IMR-90 (cell line): ENCODE results near the gene KRT76. TPM values are rescaled to one million over a fixed set of nuclear protein-coding genes. Genes with fewer than 3 reads are reported as not detected.

Experiments
- ATAC-seq: fragments of 200-7000 bp; cut with Tn5 transposase; 2 replicates; pipeline ENCODE4 v1.9.1; 2020; ENCODE audit warnings: low read depth, mild to moderate bottlenecking, moderate library complexity
- BruUV-seq: library from RNA; stranded (reverse); fragments of 400-500 nt; replicated peaks from 2 replicates; lab custom pipeline; 2021; lab: Mats Ljungman, UMichigan
- CTCF ChIA-PET: fragments of 300-600 bp; formaldehyde crosslinking; extraction: SDS; loops from one replicate; lab custom pipeline; 2021; ENCODE audit warnings: antibody characterized with exemption; lab: Yijun Ruan, JAX
- POLR2A ChIA-PET: fragments of 300-600 bp; sonication (Branson Sonifier 250); formaldehyde crosslinking; loops from one replicate; lab custom pipeline; 2022; ENCODE audit warnings: antibody characterized with exemption; ENCODE audit not compliant: unreplicated experiment; lab: Charles Lee
- DNase-seq: peaks from one replicate; pipeline ENCODE4 v3.0.0; 2013
- H2AFZ ChIP-seq: replicated peaks from 2 replicates; pipeline ENCODE3; 2013; ENCODE audit warnings: low read length, mild to moderate bottlenecking; ENCODE audit not compliant: poor library complexity
- H2AK5ac ChIP-seq: 2 replicates; pipeline ENCODE4 v1.6.1; 2013; ENCODE audit warnings: low read depth, low read length, inconsistent platforms
- H2AK9ac ChIP-seq: replicated peaks from 2 replicates; pipeline ENCODE3; 2013; ENCODE audit warnings: mild to moderate bottlenecking, low read depth, low read length, moderate library complexity; ENCODE audit not compliant: poor library complexity
- H2BK120ac ChIP-seq: 2 replicates; pipeline ENCODE4 v1.6.1; 2013; ENCODE audit warnings: low read depth, low read length, inconsistent platforms
- H2BK15ac ChIP-seq: 3 replicates; pipeline ENCODE4 v1.6.1; 2013; ENCODE audit warnings: low read depth, low read length, inconsistent platforms
- H2BK20ac ChIP-seq: 2 replicates; pipeline ENCODE4 v1.6.1; 2013; ENCODE audit warnings: low read depth, mild to moderate bottlenecking, inconsistent platforms, low read length, moderate library complexity
- H2BK5ac ChIP-seq: 2 replicates; pipeline ENCODE4 v1.6.1; 2013; ENCODE audit warnings: mild to moderate bottlenecking, low read depth, low read length, inconsistent platforms; ENCODE audit not compliant: poor library complexity, severe bottlenecking
- H3K14ac ChIP-seq: replicated peaks from 2 replicates; pipeline ENCODE4 v1.6.1; 2013; ENCODE audit warnings: low read depth, low read length, inconsistent platforms
- H3K18ac ChIP-seq: 2 replicates; pipeline ENCODE4 v1.6.1; 2013; ENCODE audit warnings: low read depth, low read length, control low read depth
- H3K23ac ChIP-seq: 2 replicates; pipeline ENCODE4 v1.6.1; 2013; ENCODE audit warnings: low read depth, low read length, inconsistent platforms
- H3K27ac ChIP-seq: 2 replicates; pipeline ENCODE4 v1.5.1; 2013; ENCODE audit warnings: mild to moderate bottlenecking, control low read depth, low read length; ENCODE audit not compliant: insufficient read depth
- H3K27me3 ChIP-seq: 2 replicates; pipeline ENCODE4 v1.6.1; 2013; ENCODE audit warnings: low read length; ENCODE audit not compliant: control insufficient read depth, insufficient read depth
- H3K36me3 ChIP-seq: 2 replicates; pipeline ENCODE4 v1.6.1; 2013; ENCODE audit warnings: low read length, mixed read lengths; ENCODE audit not compliant: control insufficient read depth, insufficient read depth
- H3K4ac ChIP-seq: 2 replicates; pipeline ENCODE4 v1.6.1; 2013; ENCODE audit warnings: low read depth, low read length, inconsistent platforms
- H3K4me1 ChIP-seq: 2 replicates; pipeline ENCODE4 v1.6.1; 2013; ENCODE audit warnings: low read length, mixed read lengths; ENCODE audit not compliant: control insufficient read depth, insufficient read depth
- H3K4me2 ChIP-seq: 2 replicates; pipeline ENCODE4 v1.6.1; 2013; ENCODE audit warnings: low read depth, mild to moderate bottlenecking, control low read depth, low read length, moderate library complexity
- H3K4me3 ChIP-seq: 2 replicates; pipeline ENCODE4 v1.5.1; 2013; ENCODE audit warnings: low read depth, mild to moderate bottlenecking, control low read depth, low read length, moderate library complexity; ENCODE audit not compliant: insufficient read depth
- H3K56ac ChIP-seq: 2 replicates; pipeline ENCODE4 v1.6.1; 2013; ENCODE audit warnings: low read length, inconsistent platforms; ENCODE audit not compliant: insufficient read depth; ENCODE audit errors: extremely low read depth
- H3K79me1 ChIP-seq, 2 experiments: 2 replicates each; pipeline ENCODE4 v1.6.1; 2013; ENCODE audit warnings: low read length in 2 of 2, inconsistent platforms in 1 of 2, low read depth in 1 of 2
- H3K9ac ChIP-seq: 2 replicates; pipeline ENCODE4 v1.6.1; 2013; ENCODE audit warnings: low read depth, low read length, control low read depth
- H3K9me1 ChIP-seq: 2 replicates; pipeline ENCODE4 v1.6.1; 2013; ENCODE audit warnings: low read length, inconsistent platforms; ENCODE audit not compliant: insufficient read depth
- H3K9me3 ChIP-seq: 2 replicates; pipeline ENCODE4 v1.6.1; 2013; ENCODE audit warnings: low read length; ENCODE audit not compliant: control insufficient read depth, insufficient read depth
- H4K20me1 ChIP-seq: 2 replicates; pipeline ENCODE4 v1.6.1; 2013; ENCODE audit warnings: low read length, inconsistent platforms; ENCODE audit not compliant: insufficient read depth
- H4K5ac ChIP-seq: 2 replicates; pipeline ENCODE4 v1.6.1; 2013; ENCODE audit warnings: mild to moderate bottlenecking, low read depth, low read length, control low read depth
- H4K8ac ChIP-seq, 2 experiments: 2 replicates each; pipeline ENCODE4 v1.6.1; 2013; ENCODE audit warnings: low read depth in 2 of 2, low read length in 2 of 2, control low read depth in 1 of 2, inconsistent platforms in 1 of 2
- H4K91ac ChIP-seq: 2 replicates; pipeline ENCODE4 v1.6.1; 2013; ENCODE audit warnings: low read depth, low read length, inconsistent platforms; ENCODE audit not compliant: insufficient read depth
- MAZ ChIP-seq: IDR thresholded peaks from 2 replicates; pipeline ENCODE4 v1.6.1; 2012; ENCODE audit warnings: low read depth, mild to moderate bottlenecking, low read length, improper control_type of control experiment, moderate library complexity, borderline replicate concordance
- MXI1 ChIP-seq: IDR thresholded peaks from 2 replicates; pipeline ENCODE4 v1.6.1; 2012; ENCODE audit warnings: low read depth, mild to moderate bottlenecking, low read length, moderate library complexity, borderline replicate concordance
- NFE2L2 ChIP-seq: fragments of 150-350 bp; IDR thresholded peaks from 2 replicates; pipeline ENCODE4 v1.6.1; 2016; ENCODE audit warnings: low read depth, mild to moderate bottlenecking, low read length
- POLR2A ChIP-seq: IDR thresholded peaks from 2 replicates; pipeline ENCODE4 v1.6.1; 2012; ENCODE audit warnings: mild to moderate bottlenecking, low read depth, low read length
- RFX5 ChIP-seq: IDR thresholded peaks from 2 replicates; pipeline ENCODE4 v1.8.0; 2012; ENCODE audit warnings: low read depth, mild to moderate bottlenecking, low read length, moderate library complexity
- WGBS, 2 experiments: methylation state at CpG; one replicate each; pipeline versions ENCODE4 v1.1.5 to v1.1.7; 2013; ENCODE audit warnings: missing lambda C conversion rate in 2 of 2; ENCODE audit not compliant: insufficient read length in 1 of 2; ENCODE audit errors: extremely low coverage in 2 of 2; 5-methylcytosine and 5-hydroxymethylcytosine counted together
- dilution Hi-C: fragments of 300-500 bp; cut with HindIII; formaldehyde crosslinking; loops from one replicate; pipeline ENCODE4 v1.14.3; 2018; ENCODE audit warnings: low sequenced_read_pairs; ENCODE audit not compliant: unreplicated experiment
- in situ Hi-C: fragments of 300-500 bp; cut with MboI; formaldehyde crosslinking; loops from 3 replicates; pipeline ENCODE4 v1.14.3; 2019; ENCODE audit warnings: low sequenced_read_pairs, inconsistent platforms, mixed read lengths
- intact Hi-C: fragments of 100-400 bp; cut with micrococcal nuclease; formaldehyde crosslinking; loops from 2 replicates; pipeline ENCODE4 v1.10.0; 2022
- polyA plus RNA-seq, 3 experiments: library from polyadenylated mRNA; depleted of rRNA; stranded (reverse); fragments of >200 nt; gene quantifications; 2 replicates each; pipeline ENCODE4 v1.2.3, GENCODE V29; 2012; ENCODE audit warnings: low replicate concordance in 1 of 3
- total RNA-seq: library from RNA; depleted of rRNA; stranded (reverse); fragments of >200 nt; gene quantifications from 2 replicates; pipeline ENCODE4 v1.2.3, GENCODE V29; 2012

Gene KRT76
- total and polyA plus RNA-seq, 2 of the 4 experiments (the other 2 are of a cell fraction) = not detected

DNA sequence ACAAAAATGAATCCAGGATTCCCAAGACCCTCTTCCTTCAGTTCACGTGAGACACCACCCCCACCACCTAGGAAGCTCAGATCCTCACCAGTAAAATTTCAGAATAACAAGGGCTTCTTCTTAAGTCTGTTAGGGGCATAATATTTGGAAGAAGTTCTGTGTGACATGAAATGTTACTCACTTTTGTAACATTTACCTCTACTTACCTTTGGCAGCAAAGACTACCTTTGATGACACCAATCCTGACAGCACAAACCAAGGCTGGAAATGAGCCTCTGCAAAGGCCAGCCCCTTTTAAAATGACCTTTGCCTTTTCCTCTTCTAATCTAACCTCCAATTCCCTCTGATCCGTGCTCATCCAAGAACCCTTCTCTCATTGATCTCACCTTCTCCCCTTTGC, 54.5 kb downstream of the KRT76 start:
- ChIA-PET CTCF (no interaction called here), POLR2A (no interaction called here)
- Histone ChIP-seq H3K4ac (no peak overlapping the region), H3K14ac (no peak overlapping the region), H2AK5ac (no peak overlapping the region), H4K91ac (no peak overlapping the region), H3K56ac (no peak overlapping the region), H4K8ac (no peak overlapping the region), H2BK20ac (no peak overlapping the region), H3K79me1 (no peaks in the 10 kb centered on the region), H3K27ac (no peak overlapping the region), H3K4me1 (no peaks in the 10 kb centered on the region), H3K9me1 (no peaks in the 10 kb centered on the region), H2AK9ac (no peak overlapping the region), H3K9ac (no peak overlapping the region), H3K4me2 (no peak overlapping the region), H3K23ac (no peak overlapping the region), H2BK120ac (no peak overlapping the region), H3K36me3 (no peaks in the 10 kb centered on the region), H2AFZ (no peak overlapping the region), H3K27me3 (peaks cover 6% of the 10 kb centered on the region), H4K5ac (no peak overlapping the region), H2BK5ac (no peak overlapping the region), H3K9me3 (no peaks in the 10 kb centered on the region), H4K20me1 (no peaks in the 10 kb centered on the region), H3K18ac (no peak overlapping the region), H3K4me3 (no peak overlapping the region), H2BK15ac (no peak overlapping the region)
- DNase-seq (no peak), ATAC-seq (no peak)
- no CpG with 5 or more reads among the region's 2 CpGs for WGBS, 2 experiments
- TF ChIP-seq RFX5 (no peak), POLR2A (no peak), NFE2L2 (no peak), MAZ (no peak), MXI1 (no peak)
- intact Hi-C loops (loop anchor here (10.0 kb wide), 1 partner anchor 142 kb away; no protein-coding TSS in a partner anchor), dilution Hi-C loops (no loop called here), in situ Hi-C loops (no loop called here)
- no TSS peak for BruUV-seq
